ENCODE data around the gene PDLIM7.

DNA sequence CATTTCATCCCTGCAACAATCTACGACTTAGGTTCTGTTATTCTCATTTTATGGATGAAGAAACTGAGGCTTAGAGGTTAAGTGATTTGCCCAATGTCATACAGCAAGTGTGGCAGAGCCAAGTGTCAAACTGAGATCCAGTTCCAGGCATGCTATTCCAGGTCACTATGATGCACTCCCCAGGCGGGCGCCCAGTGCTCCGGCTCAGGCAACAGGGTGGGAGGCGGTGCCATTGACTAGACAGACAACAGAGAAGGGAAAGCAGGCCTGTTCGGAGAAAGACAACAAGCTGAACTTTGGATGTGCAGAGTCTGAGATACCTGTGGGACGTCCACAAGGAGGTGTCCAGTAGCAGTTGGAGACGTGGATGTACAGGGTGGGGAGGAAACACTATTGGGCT lies 30.2 kb upstream of the PDLIM7 start:
- TF ChIP-seq, protein P1, sequence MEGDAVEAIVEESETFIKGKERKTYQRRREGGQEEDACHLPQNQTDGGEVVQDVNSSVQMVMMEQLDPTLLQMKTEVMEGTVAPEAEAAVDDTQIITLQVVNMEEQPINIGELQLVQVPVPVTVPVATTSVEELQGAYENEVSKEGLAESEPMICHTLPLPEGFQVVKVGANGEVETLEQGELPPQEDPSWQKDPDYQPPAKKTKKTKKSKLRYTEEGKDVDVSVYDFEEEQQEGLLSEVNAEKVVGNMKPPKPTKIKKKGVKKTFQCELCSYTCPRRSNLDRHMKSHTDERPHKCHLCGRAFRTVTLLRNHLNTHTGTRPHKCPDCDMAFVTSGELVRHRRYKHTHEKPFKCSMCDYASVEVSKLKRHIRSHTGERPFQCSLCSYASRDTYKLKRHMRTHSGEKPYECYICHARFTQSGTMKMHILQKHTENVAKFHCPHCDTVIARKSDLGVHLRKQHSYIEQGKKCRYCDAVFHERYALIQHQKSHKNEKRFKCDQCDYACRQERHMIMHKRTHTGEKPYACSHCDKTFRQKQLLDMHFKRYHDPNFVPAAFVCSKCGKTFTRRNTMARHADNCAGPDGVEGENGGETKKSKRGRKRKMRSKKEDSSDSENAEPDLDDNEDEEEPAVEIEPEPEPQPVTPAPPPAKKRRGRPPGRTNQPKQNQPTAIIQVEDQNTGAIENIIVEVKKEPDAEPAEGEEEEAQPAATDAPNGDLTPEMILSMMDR (conservative IDR thresholded peaks at IDR 0.05; ENCODE audit: low read depth, low read length) = no peak
- TF ChIP-seq, protein P2, sequence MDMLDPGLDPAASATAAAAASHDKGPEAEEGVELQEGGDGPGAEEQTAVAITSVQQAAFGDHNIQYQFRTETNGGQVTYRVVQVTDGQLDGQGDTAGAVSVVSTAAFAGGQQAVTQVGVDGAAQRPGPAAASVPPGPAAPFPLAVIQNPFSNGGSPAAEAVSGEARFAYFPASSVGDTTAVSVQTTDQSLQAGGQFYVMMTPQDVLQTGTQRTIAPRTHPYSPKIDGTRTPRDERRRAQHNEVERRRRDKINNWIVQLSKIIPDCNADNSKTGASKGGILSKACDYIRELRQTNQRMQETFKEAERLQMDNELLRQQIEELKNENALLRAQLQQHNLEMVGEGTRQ (IDR thresholded peaks at IDR 0.05; ENCODE audit: low read depth, low read length) = no peak
- TF ChIP-seq, protein P3, sequence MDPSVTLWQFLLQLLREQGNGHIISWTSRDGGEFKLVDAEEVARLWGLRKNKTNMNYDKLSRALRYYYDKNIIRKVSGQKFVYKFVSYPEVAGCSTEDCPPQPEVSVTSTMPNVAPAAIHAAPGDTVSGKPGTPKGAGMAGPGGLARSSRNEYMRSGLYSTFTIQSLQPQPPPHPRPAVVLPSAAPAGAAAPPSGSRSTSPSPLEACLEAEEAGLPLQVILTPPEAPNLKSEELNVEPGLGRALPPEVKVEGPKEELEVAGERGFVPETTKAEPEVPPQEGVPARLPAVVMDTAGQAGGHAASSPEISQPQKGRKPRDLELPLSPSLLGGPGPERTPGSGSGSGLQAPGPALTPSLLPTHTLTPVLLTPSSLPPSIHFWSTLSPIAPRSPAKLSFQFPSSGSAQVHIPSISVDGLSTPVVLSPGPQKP (IDR thresholded peaks at IDR 0.05; ENCODE audit: borderline replicate concordance, low read depth, low read length) = no peak
- no peak for TF ChIP-seq MAZ (IDR thresholded peaks at IDR 0.05; ENCODE audit: borderline replicate concordance, low read depth, low read length)
- no peak for TF ChIP-seq POLR2A (IDR thresholded peaks at IDR 0.05; ENCODE audit: low read depth, low read length)
- no peak for TF ChIP-seq RCOR1 (IDR thresholded peaks at IDR 0.05; ENCODE audit: insufficient replicate concordance, low read length)
- TF ChIP-seq MAFK (IDR thresholded peaks at IDR 0.05; ENCODE audit: low read depth, low read length) = no peak
- TF ChIP-seq FOS (IDR thresholded peaks at IDR 0.05; ENCODE audit: low read depth, low read length) = no peak
- no peak for TF ChIP-seq MXI1 (IDR thresholded peaks at IDR 0.05; ENCODE audit: borderline replicate concordance, low read depth, low read length)
- no peak for TF ChIP-seq RAD21 (IDR thresholded peaks at IDR 0.05; ENCODE audit: low read length)
- no peak for TF ChIP-seq CEBPB (IDR thresholded peaks at IDR 0.05; ENCODE audit: low read depth, low read length)
- TF ChIP-seq SMC3 (IDR thresholded peaks at IDR 0.05; ENCODE audit: low read depth, low read length) = no peak
- no peak for TF ChIP-seq CHD1 (IDR thresholded peaks at IDR 0.05; ENCODE audit: low read depth, low read length)

Measured in IMR-90 (cell line).